ENCODE results near the gene RNF225.
A peak's percentile ranks its signal among the peaks of the same experiment; 100 is the strongest.
"Not testable (repeated sequence)": the region's sequence is repeated elsewhere in the genome, so short reads cannot be mapped to it uniquely, and the experiment has no call there.

RNF225 gene

DNA sequence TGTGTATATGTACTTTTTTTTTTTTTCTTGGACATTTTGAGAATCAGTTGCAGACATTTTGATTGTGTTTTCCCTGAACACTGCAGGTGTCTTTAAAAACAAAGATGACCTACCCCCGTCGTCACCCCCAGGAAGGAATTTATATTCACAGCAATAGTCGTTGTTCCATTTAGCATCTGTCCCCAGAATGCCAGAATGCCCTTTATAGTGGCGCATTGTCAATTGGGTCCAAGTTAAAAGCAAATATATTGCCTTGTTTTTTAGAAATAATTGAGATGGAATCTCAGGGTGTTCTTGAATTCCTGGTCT, 1.8 kb upstream of the RNF225 start:
- H3K4me1 Mint-ChIP-seq (ENCODE audit: low read depth): peaks cover 14% of the 10 kb centered on the region
- no peak overlapping the region for H3K4me3 Mint-ChIP-seq
- H3K27me3 Mint-ChIP-seq (ENCODE audit: low read depth): peaks cover 9% of the 10 kb centered on the region
- no peak overlapping the region for H3K27ac Mint-ChIP-seq
- H3K9me3 Mint-ChIP-seq: no peaks in the 10 kb centered on the region
- peaks cover 39% of the 10 kb centered on the region for H3K36me3 Mint-ChIP-seq (ENCODE audit: low read depth)

DNA sequence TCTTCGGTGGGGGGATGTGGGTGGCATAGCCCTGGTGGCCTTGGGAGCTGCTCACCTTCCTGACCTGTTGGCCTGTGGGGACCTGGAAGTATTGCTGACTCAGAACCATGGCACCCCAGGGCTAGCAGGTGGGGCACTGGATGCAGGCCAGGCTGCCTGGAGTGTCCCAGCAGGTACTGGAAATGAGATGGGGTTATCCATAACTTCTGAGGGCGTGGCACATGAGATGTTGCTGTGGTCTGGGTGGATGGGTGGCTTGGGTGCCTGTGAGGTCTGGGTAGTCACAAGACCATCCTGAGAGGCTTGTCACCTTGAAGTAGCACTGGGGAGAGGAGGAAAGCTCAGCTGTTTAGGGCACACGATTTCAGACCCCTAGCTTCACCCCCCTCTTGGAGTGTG, 636 bp upstream of the RNF225 start:
- Mint-ChIP-seq H3K9me3 (no peaks in the 10 kb centered on the region), H3K36me3 (ENCODE audit: low read depth) (peaks cover 32% of the 10 kb centered on the region), H3K4me1 (ENCODE audit: low read depth) (peaks cover 8% of the 10 kb centered on the region), H3K27me3 (ENCODE audit: low read depth) (peaks cover 9% of the 10 kb centered on the region), H3K27ac (no peak overlapping the region), H3K4me3 (no peak overlapping the region)

DNA sequence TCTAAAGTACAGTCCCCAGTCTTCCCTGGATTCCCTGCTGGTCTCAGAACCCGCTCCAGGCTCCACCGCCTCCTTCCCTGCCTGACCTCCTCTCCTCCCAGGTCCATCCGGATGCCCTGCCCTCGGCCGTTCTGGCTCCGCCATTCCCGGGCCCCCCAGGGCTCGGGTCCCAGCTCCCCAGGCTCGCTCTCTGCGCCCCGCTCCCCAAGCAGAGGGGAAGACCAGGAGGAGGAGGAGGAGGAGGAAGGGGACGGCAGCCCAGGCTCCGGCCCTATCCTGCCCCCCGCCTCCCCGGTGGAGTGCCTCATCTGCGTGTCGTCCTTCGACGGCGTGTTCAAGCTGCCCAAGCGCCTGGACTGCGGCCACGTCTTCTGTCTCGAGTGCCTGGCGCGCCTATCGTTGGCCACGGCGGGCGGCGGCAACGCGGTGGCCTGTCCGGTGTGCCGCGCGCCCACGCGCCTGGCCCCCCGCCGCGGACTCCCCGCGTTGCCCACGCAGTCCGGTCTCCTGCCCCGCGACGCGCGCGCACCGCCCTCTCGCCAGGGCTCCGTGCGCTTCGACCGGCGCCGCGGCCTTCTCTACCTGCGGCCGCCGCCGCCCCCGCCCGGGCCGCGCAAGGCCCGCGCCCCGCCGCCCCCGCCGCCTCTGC, 647 bp downstream of the RNF225 start:
- Mint-ChIP-seq H3K27me3 (ENCODE audit: low read depth) (peaks cover 9% of the 10 kb centered on the region), H3K4me1 (ENCODE audit: low read depth) (peaks cover 6% of the 10 kb centered on the region), H3K27ac (no peak overlapping the region), H3K4me3 (no peak overlapping the region), H3K36me3 (ENCODE audit: low read depth) (peaks cover 26% of the 10 kb centered on the region), H3K9me3 (no peaks in the 10 kb centered on the region)

- no peak overlapping the region for H3K4me3 Mint-ChIP-seq
- H3K9me3 Mint-ChIP-seq: no peaks in the 10 kb centered on the region
- H3K4me1 Mint-ChIP-seq (ENCODE audit: low read depth): peaks cover 9% of the 10 kb centered on the region
- peaks cover 9% of the 10 kb centered on the region for H3K27me3 Mint-ChIP-seq (ENCODE audit: low read depth)
- H3K27ac Mint-ChIP-seq: no peak overlapping the region
- H3K36me3 Mint-ChIP-seq (ENCODE audit: low read depth): peaks cover 27% of the 10 kb centered on the region
These were observed 1.5 kb downstream of the RNF225 start for GRCh38 chr19:58396691-58397532.

GRCh38 chr19:58397533-58398037, 2.1 kb downstream of the RNF225 start:
- no peak overlapping the region for H3K27ac Mint-ChIP-seq
- H3K4me1 Mint-ChIP-seq (ENCODE audit: low read depth): peaks cover 9% of the 10 kb centered on the region
- H3K36me3 Mint-ChIP-seq (ENCODE audit: low read depth): peaks cover 27% of the 10 kb centered on the region
- peaks cover 9% of the 10 kb centered on the region for H3K27me3 Mint-ChIP-seq (ENCODE audit: low read depth)
- no peaks in the 10 kb centered on the region for H3K9me3 Mint-ChIP-seq
- no peak overlapping the region for H3K4me3 Mint-ChIP-seq

GRCh38 chr19:58398087-58398486, 2.6 kb downstream of the RNF225 start:
- H3K36me3 Mint-ChIP-seq (ENCODE audit: low read depth): peaks cover 22% of the 10 kb centered on the region
- H3K27me3 Mint-ChIP-seq (ENCODE audit: low read depth): peaks cover 9% of the 10 kb centered on the region
- no peak overlapping the region for H3K27ac Mint-ChIP-seq
- H3K4me3 Mint-ChIP-seq: no peak overlapping the region
- peaks cover 9% of the 10 kb centered on the region for H3K4me1 Mint-ChIP-seq (ENCODE audit: low read depth)
- no peaks in the 10 kb centered on the region for H3K9me3 Mint-ChIP-seq

GRCh38 chr19:58398545-58398944, 3.1 kb downstream of the RNF225 start:
- peaks cover 9% of the 10 kb centered on the region for H3K4me1 Mint-ChIP-seq (ENCODE audit: low read depth)
- H3K4me3 Mint-ChIP-seq: no peak overlapping the region
- H3K36me3 Mint-ChIP-seq (ENCODE audit: low read depth): peaks cover 20% of the 10 kb centered on the region
- peaks cover 9% of the 10 kb centered on the region for H3K27me3 Mint-ChIP-seq (ENCODE audit: low read depth)
- no peaks in the 10 kb centered on the region for H3K9me3 Mint-ChIP-seq
- no peak overlapping the region for H3K27ac Mint-ChIP-seq

DNA sequence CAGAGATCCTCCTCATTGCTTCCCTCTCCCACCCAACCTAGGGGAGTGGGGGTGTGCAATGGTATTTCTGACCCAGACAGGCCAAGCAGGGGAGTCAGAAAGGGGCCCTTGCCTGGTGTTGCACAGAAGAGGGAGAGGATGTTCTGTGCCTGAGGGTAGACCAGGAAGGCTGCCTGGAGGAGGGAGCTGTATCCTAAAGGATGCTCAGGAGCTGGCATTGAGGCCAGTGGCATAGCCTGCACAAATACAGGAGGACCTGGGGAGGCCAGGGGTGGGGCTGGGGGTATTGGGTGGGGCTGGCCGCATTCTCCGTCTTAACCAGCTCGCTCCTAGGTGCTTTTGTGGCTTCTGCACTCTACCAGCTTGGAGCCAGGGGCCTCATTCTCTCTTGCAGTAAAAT, 4.4 kb downstream of the RNF225 start:
- Mint-ChIP-seq H3K4me3 (no peak overlapping the region), H3K27ac (no peak overlapping the region)

DNA sequence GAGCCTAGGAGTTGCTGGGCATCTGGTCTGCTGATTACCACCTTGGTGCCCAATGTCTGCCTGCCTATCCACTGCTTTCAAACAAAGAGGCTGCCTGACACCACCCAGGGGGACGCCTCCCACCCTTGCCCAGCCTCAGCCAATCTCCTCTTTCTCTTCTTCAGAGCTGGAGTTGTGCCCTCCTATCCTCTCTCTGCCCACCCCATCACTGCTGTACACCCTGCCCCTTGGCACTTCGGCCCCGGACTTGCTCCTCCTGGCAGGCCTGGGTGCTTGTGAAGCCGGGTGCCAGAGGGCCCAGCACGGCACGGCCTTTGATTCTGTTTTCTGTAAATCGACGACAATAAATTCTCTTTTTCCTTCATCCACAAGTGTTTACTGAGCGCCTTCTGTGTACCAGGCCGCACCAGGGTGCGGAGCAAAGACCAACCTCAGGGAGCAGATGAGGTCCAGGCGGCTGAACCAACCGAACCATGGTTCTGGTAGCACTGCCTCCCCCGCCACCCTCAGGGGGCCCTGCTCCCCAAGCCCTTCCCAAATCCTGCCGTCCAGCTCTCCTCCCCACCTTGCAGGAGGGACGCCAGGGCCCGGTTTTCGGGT, 5.0 kb downstream of the RNF225 start:
- Mint-ChIP-seq H3K27ac (no peak overlapping the region), H3K27me3 (ENCODE audit: low read depth) (peaks cover 3% of the 10 kb centered on the region), H3K9me3 (no peaks in the 10 kb centered on the region), H3K4me3 (peak overlapping the region; percentile 91), H3K36me3 (ENCODE audit: low read depth) (peaks cover 6% of the 10 kb centered on the region), H3K4me1 (ENCODE audit: low read depth) (peaks cover 13% of the 10 kb centered on the region)

More for the DNA sequence above, 4.4 kb downstream of the RNF225 start:
- Mint-ChIP-seq H3K36me3 (ENCODE audit: low read depth) (peaks cover 8% of the 10 kb centered on the region), H3K27me3 (ENCODE audit: low read depth) (peaks cover 4% of the 10 kb centered on the region), H3K4me1 (ENCODE audit: low read depth) (peaks cover 13% of the 10 kb centered on the region), H3K9me3 (no peaks in the 10 kb centered on the region)

DNA sequence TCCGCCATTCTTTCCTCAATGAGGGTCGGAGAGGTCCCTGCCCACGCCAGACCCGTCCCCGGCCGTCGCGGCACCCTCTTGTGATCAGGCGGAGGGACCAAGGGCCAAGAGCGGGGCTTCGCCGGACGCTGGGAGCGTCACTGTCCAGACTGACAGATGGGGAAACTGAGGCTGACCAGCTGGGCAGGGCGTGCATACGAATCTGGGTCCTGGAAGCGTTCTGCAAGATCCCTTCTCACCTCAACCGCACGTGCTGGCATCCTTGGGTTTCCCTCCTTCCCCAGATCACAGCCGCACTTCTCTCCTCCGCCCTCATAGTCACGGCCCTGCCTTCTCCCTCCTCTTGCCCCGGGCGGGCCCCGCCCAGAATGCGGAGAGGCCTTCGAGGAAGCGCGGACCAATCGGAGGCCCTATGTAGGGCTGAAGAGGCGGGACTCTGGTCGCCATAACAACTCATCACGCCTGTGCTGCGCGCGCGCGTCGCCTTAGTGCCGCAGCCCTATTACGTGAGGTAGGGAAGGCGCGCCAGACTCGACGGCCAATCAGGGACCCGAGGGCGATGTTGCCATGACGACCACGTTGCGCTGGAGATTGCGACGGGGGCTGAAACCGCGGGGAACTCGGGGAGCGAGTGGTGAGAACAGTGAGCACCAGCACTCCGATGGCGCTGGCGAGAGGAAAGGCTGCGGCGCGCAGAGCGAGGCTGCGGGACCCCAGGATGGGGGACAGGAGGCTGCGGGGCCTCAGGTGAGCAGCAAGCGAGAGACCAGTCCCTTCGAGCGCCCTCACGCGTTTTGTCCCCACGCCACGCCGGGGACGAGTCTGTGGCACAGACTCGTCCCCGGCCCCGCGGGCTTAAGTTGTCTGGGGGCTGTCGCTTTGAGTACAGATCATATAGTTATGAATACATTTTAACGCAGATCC, 5.7 kb downstream of the RNF225 start:
- no peaks in the 10 kb centered on the region for H3K9me3 Mint-ChIP-seq
- H3K4me3 Mint-ChIP-seq: peak overlapping the region; percentile 91
- no peaks in the 10 kb centered on the region for H3K27me3 Mint-ChIP-seq (ENCODE audit: low read depth)
- peak overlapping the region; percentile 93 for H3K27ac Mint-ChIP-seq
- H3K36me3 Mint-ChIP-seq (ENCODE audit: low read depth): peaks cover 4% of the 10 kb centered on the region
- H3K4me1 Mint-ChIP-seq (ENCODE audit: low read depth): peaks cover 13% of the 10 kb centered on the region

GRCh38 chr19:58401840-58402421, 6.5 kb downstream of the RNF225 start:
- H3K9me3 Mint-ChIP-seq: no peaks in the 10 kb centered on the region
- peaks cover 4% of the 10 kb centered on the region for H3K36me3 Mint-ChIP-seq (ENCODE audit: low read depth)
- H3K27me3 Mint-ChIP-seq (ENCODE audit: low read depth): no peaks in the 10 kb centered on the region
- peaks cover 17% of the 10 kb centered on the region for H3K4me1 Mint-ChIP-seq (ENCODE audit: low read depth)
- no peak overlapping the region for H3K27ac Mint-ChIP-seq
- peak overlapping the region; percentile 91 for H3K4me3 Mint-ChIP-seq

GRCh38 chr19:58403920-58404478, 8.5 kb downstream of the RNF225 start:
- H3K9me3 Mint-ChIP-seq; H3K36me3 Mint-ChIP-seq (ENCODE audit: low read depth); H3K4me3 Mint-ChIP-seq; H3K27me3 Mint-ChIP-seq (ENCODE audit: low read depth); H3K27ac Mint-ChIP-seq: not testable (repeated sequence)
- peaks cover 29% of the 10 kb centered on the region for H3K4me1 Mint-ChIP-seq (ENCODE audit: low read depth)

- Mint-ChIP-seq H3K4me3 (peak overlapping the region; percentile 96), H3K27me3 (ENCODE audit: low read depth) (no peaks in the 10 kb centered on the region), H3K4me1 (ENCODE audit: low read depth) (peaks cover 31% of the 10 kb centered on the region), H3K36me3 (ENCODE audit: low read depth) (no peaks in the 10 kb centered on the region), H3K9me3 (no peaks in the 10 kb centered on the region), H3K27ac (peak overlapping the region; percentile 78)
These were observed 11.6 kb downstream of the RNF225 start for GRCh38 chr19:58406818-58407657.

All from T-helper 1 cell treated with Interleukin-12 subunit alpha and Interleukin-12 subunit beta and Interleukin-4 antibody, amounts not matched to agents 30 μg/mL and 1 μg/mL, for 36 hours (primary cell).